ENCODE results near the gene NAB2. TPM values are rescaled to one million over a fixed set of nuclear protein-coding genes. Genes with fewer than 3 reads are reported as not detected.

Gene NAB2
- total and polyA plus RNA-seq, 2 of the 8 experiments (the other 6 are each of a cell fraction or from before 2014, with no cell fraction given): 20.9 to 23.5 TPM

DNA sequence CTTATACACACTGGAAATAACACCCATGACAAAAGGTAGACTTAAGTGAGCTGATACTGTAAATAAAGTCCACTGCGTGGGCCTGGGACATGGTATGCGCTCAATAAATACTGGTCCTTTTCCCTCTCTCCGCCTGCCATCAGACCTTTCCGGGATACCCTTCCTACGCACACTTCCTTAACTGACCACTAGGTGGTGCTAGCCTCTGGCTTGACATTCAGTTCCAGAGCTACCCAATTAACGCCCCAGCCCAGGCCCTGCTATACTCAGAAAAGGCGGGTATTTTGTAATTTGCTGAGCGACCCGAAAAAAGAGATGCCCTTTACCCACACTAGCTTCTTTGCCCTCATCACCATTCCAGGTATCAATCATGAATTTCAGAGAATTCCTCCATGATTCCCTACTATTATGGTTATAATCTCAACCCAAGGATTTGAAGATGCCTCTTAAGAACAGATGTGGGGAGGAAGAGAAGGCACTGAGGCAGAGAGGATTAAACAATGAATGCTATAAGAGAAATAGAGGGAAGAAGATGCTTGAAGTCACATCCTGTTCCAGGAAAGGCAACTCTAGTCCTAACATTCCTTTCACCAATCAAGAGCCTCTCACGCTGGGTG is 35.5 kb downstream of the NAB2 start (continued):
- TF ChIP-seq, protein P1, sequence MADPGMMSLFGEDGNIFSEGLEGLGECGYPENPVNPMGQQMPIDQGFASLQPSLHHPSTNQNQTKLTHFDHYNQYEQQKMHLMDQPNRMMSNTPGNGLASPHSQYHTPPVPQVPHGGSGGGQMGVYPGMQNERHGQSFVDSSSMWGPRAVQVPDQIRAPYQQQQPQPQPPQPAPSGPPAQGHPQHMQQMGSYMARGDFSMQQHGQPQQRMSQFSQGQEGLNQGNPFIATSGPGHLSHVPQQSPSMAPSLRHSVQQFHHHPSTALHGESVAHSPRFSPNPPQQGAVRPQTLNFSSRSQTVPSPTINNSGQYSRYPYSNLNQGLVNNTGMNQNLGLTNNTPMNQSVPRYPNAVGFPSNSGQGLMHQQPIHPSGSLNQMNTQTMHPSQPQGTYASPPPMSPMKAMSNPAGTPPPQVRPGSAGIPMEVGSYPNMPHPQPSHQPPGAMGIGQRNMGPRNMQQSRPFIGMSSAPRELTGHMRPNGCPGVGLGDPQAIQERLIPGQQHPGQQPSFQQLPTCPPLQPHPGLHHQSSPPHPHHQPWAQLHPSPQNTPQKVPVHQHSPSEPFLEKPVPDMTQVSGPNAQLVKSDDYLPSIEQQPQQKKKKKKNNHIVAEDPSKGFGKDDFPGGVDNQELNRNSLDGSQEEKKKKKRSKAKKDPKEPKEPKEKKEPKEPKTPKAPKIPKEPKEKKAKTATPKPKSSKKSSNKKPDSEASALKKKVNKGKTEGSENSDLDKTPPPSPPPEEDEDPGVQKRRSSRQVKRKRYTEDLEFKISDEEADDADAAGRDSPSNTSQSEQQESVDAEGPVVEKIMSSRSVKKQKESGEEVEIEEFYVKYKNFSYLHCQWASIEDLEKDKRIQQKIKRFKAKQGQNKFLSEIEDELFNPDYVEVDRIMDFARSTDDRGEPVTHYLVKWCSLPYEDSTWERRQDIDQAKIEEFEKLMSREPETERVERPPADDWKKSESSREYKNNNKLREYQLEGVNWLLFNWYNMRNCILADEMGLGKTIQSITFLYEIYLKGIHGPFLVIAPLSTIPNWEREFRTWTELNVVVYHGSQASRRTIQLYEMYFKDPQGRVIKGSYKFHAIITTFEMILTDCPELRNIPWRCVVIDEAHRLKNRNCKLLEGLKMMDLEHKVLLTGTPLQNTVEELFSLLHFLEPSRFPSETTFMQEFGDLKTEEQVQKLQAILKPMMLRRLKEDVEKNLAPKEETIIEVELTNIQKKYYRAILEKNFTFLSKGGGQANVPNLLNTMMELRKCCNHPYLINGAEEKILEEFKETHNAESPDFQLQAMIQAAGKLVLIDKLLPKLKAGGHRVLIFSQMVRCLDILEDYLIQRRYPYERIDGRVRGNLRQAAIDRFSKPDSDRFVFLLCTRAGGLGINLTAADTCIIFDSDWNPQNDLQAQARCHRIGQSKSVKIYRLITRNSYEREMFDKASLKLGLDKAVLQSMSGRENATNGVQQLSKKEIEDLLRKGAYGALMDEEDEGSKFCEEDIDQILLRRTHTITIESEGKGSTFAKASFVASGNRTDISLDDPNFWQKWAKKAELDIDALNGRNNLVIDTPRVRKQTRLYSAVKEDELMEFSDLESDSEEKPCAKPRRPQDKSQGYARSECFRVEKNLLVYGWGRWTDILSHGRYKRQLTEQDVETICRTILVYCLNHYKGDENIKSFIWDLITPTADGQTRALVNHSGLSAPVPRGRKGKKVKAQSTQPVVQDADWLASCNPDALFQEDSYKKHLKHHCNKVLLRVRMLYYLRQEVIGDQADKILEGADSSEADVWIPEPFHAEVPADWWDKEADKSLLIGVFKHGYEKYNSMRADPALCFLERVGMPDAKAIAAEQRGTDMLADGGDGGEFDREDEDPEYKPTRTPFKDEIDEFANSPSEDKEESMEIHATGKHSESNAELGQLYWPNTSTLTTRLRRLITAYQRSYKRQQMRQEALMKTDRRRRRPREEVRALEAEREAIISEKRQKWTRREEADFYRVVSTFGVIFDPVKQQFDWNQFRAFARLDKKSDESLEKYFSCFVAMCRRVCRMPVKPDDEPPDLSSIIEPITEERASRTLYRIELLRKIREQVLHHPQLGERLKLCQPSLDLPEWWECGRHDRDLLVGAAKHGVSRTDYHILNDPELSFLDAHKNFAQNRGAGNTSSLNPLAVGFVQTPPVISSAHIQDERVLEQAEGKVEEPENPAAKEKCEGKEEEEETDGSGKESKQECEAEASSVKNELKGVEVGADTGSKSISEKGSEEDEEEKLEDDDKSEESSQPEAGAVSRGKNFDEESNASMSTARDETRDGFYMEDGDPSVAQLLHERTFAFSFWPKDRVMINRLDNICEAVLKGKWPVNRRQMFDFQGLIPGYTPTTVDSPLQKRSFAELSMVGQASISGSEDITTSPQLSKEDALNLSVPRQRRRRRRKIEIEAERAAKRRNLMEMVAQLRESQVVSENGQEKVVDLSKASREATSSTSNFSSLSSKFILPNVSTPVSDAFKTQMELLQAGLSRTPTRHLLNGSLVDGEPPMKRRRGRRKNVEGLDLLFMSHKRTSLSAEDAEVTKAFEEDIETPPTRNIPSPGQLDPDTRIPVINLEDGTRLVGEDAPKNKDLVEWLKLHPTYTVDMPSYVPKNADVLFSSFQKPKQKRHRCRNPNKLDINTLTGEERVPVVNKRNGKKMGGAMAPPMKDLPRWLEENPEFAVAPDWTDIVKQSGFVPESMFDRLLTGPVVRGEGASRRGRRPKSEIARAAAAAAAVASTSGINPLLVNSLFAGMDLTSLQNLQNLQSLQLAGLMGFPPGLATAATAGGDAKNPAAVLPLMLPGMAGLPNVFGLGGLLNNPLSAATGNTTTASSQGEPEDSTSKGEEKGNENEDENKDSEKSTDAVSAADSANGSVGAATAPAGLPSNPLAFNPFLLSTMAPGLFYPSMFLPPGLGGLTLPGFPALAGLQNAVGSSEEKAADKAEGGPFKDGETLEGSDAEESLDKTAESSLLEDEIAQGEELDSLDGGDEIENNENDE (IDR thresholded peaks at IDR 0.05; ENCODE audit: insufficient replicate concordance, low read length): no peak
- no peak for TF ChIP-seq RFX5 (IDR thresholded peaks at IDR 0.05; ENCODE audit: borderline replicate concordance, low read depth, low read length)
- no peak for TF ChIP-seq GABPA (IDR thresholded peaks at IDR 0.05; ENCODE audit: borderline replicate concordance, insufficient read depth, low read length)
- TF ChIP-seq POU5F1 (IDR thresholded peaks at IDR 0.05; ENCODE audit: low read depth, low read length): no peak
- no peak for TF ChIP-seq BACH1 (IDR thresholded peaks at IDR 0.05; ENCODE audit: low read length)
- no peak for TF ChIP-seq HDAC6 (IDR thresholded peaks at IDR 0.05; ENCODE audit: low read depth, low read length)
- no peak for TF ChIP-seq RXRA (IDR thresholded peaks at IDR 0.05; ENCODE audit: insufficient read depth, low read depth, low read length)
- peak; percentile 74 for TF ChIP-seq CREB1 (IDR thresholded peaks at IDR 0.05)
- 0 out of 2 replicates have a peak, but pooled peaks have one; percentile 30 for TF ChIP-seq JUND (IDR thresholded peaks at IDR 0.05; ENCODE audit: low read length)
- TF ChIP-seq TEAD4 (IDR thresholded peaks at IDR 0.05; ENCODE audit: low read depth, low read length): 0 out of 2 replicates have a peak, but pooled peaks have one; percentile 42
